ENCODE measurements around the gene PRDM2.

The PRDM2 gene

GRCh38 chr1:13864760-13865159, 164.8 kb downstream of the PRDM2 start:
- H3K27me3 ChIP-seq (ENCODE audit: insufficient read depth, low read depth, severe bottlenecking) = peaks cover 71% of the 10 kb centered on the region
- no peaks in the 10 kb centered on the region for H3K36me3 ChIP-seq
- H3K4me3 ChIP-seq (ENCODE audit: low read depth, low read length) = no peak overlapping the region
- DNase-seq = no peak
- H3K9me3 ChIP-seq (ENCODE audit: severe bottlenecking) = peaks cover 3% of the 10 kb centered on the region
- H3K27ac ChIP-seq = no peak overlapping the region
- TF ChIP-seq CTCF (IDR thresholded peaks at IDR 0.05; ENCODE audit: low read depth, low read length) = no peak

- H3K27me3 ChIP-seq (ENCODE audit: insufficient read depth, low read depth, severe bottlenecking) = peaks cover 68% of the 10 kb centered on the region
- no peak for TF ChIP-seq CTCF (IDR thresholded peaks at IDR 0.05; ENCODE audit: low read depth, low read length)
Measured at GRCh38 chr1:13865851-13866250, 165.9 kb downstream of the PRDM2 start.

GRCh38 chr1:13867603-13868002, 167.6 kb downstream of the PRDM2 start:
- TF ChIP-seq CTCF (IDR thresholded peaks at IDR 0.05; ENCODE audit: low read depth, low read length) = no peak

More at GRCh38 chr1:13865851-13866250, 165.9 kb downstream of the PRDM2 start:
- no peak for DNase-seq
- H3K36me3 ChIP-seq = no peaks in the 10 kb centered on the region
- H3K9me3 ChIP-seq (ENCODE audit: severe bottlenecking) = peaks cover 3% of the 10 kb centered on the region
- no peak overlapping the region for H3K27ac ChIP-seq
- H3K4me3 ChIP-seq (ENCODE audit: low read depth, low read length) = no peak overlapping the region

GRCh38 chr1:13869172-13869797, 169.3 kb downstream of the PRDM2 start:
- no peak for TF ChIP-seq CTCF (IDR thresholded peaks at IDR 0.05; ENCODE audit: low read depth, low read length)
- Histone ChIP-seq H3K36me3 (no peaks in the 10 kb centered on the region), H3K9me3 (ENCODE audit: severe bottlenecking) (peaks cover 3% of the 10 kb centered on the region), H3K4me3 (ENCODE audit: low read depth, low read length) (no peak overlapping the region), H3K27me3 (ENCODE audit: insufficient read depth, low read depth, severe bottlenecking) (peaks cover 78% of the 10 kb centered on the region), H3K27ac (no peak overlapping the region)
- DNase-seq = no peak

More at GRCh38 chr1:13867603-13868002, 167.6 kb downstream of the PRDM2 start:
- DNase-seq = no peak
- Histone ChIP-seq H3K27me3 (ENCODE audit: insufficient read depth, low read depth, severe bottlenecking) (peaks cover 73% of the 10 kb centered on the region), H3K4me3 (ENCODE audit: low read depth, low read length) (no peak overlapping the region), H3K27ac (no peak overlapping the region), H3K36me3 (no peaks in the 10 kb centered on the region), H3K9me3 (ENCODE audit: severe bottlenecking) (peaks cover 3% of the 10 kb centered on the region)

GRCh38 chr1:13871413-13871812, 171.4 kb downstream of the PRDM2 start:
- no peaks in the 10 kb centered on the region for H3K36me3 ChIP-seq
- no peak for DNase-seq

More at GRCh38 chr1:13871413-13871812, 171.4 kb downstream of the PRDM2 start:
- H3K9me3 ChIP-seq (ENCODE audit: severe bottlenecking) = no peaks in the 10 kb centered on the region
- no peak overlapping the region for H3K4me3 ChIP-seq (ENCODE audit: low read depth, low read length)
- H3K27me3 ChIP-seq (ENCODE audit: insufficient read depth, low read depth, severe bottlenecking) = peaks cover 77% of the 10 kb centered on the region
- no peak overlapping the region for H3K27ac ChIP-seq
- no peak for TF ChIP-seq CTCF (IDR thresholded peaks at IDR 0.05; ENCODE audit: low read depth, low read length)

Data from WERI-Rb-1 (cell line).